ENCODE results near the gene SDK1.

SDK1 gene

DNA sequence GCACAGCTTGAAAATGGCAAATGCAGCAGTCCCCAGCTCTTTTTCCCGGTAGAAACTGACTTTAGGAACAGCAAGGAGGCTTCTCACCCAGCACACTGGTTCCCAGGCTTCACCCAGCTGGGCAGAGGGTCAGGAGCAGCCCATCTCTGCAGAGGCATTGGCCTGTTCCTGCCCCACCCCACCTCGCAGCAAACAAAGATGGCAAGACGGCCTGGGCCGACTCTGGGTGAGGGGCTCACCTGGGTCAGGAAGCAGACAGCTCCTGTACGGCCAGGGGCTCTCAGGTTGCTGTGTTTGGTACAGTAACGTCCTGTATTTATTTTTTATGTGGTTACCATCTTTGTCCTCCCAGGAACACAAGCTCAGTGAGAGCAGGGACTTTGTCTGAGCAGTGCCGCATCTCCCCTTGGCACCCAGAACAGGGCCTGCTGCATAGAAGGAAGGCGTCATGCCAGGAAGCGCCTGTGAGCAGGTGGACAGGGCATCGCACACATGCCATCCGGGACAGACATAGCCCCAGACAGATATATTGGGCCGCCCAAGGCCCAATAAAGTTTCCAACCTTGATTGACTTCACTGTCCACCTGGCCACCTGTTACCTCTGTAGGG is 796.1 kb downstream of the SDK1 start:
- no peak for DNase-seq

DNA sequence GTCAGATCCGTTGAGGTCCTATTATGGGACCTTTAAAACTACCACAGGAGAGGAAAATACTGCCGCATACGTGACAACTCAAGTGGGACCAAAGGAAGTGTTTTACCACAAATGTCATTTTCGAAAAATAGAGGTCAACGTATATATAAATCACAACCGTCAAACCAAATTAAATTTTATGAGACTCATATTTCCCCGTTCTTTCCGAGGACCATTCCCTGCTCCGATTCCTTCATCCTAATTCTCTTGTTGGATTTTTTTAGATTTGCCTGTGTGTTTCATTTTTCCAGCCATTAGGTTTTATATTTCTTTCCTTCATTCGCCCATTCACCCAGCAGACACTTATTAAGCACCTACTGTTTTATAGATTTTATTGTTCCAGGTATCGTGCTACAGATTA is 797.1 kb downstream of the SDK1 start:
- DNase-seq, result no peak

GRCh38 chr7:4099651-4100050 is 798.6 kb downstream of the SDK1 start:
- no peak for DNase-seq

- DNase-seq, result no peak
Measured at GRCh38 chr7:4100148-4100547, 799.1 kb downstream of the SDK1 start.

DNA sequence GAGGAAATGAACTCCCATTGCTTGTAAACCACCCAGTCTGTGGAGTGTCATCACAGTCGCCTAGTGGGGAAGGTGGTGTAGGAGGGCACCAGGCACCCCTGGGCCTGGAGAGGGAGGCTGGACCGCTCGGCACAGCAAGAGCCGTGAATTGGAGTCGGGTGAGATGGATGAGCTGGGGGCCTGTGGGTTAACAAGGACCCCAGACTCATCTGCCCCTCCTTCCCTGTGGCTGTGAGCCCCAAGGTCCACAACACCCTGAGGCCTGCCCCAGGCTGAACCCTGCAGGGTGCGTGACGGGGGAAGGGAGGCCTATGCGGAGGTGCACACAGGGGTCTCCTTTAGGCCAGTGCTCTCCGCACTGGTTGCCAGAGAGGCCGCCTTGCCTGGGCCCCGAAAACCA is 799.6 kb downstream of the SDK1 start:
- no peak for DNase-seq

DNA sequence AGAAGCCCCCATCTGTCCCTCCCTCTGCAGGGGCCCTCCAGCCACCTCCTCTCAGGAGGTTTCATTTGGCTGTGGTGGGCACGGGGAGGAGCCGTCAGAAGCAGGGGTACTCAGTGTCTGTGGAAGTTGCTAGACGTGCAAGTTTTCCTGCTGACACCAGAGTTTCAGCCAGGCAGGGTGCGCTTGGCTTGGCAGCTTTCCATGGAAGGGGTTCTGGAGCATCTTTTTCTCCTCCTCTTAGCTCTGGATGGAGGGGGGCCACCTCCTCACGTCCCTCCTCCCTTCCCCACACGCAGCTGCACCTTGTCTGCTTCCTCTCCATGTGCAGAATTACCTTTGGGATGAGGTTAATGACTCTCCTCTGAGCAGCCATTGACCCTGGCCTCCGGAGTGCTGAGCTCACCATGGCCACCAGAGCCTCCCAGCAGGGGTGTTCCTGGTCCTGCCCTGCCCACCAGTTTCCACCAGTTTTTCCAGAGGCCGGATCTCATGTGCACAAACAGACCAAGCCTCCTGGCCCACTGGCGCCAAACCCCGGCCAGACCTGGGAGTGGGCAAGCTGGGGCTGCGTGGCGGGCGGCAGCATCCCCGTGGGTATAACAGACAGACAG is 801.3 kb downstream of the SDK1 start:
- no peak for DNase-seq

GRCh38 chr7:4103352-4104091 is 802.5 kb downstream of the SDK1 start:
- DNase-seq, result peak; percentile 2 to 13

GRCh38 chr7:4107839-4108238 is 806.8 kb downstream of the SDK1 start:
- DNase-seq, result no peak

GRCh38 chr7:4108951-4109350 is 807.9 kb downstream of the SDK1 start:
- no peak for DNase-seq

- no peak for DNase-seq
Measured at GRCh38 chr7:4109481-4110110, 808.5 kb downstream of the SDK1 start.

DNA sequence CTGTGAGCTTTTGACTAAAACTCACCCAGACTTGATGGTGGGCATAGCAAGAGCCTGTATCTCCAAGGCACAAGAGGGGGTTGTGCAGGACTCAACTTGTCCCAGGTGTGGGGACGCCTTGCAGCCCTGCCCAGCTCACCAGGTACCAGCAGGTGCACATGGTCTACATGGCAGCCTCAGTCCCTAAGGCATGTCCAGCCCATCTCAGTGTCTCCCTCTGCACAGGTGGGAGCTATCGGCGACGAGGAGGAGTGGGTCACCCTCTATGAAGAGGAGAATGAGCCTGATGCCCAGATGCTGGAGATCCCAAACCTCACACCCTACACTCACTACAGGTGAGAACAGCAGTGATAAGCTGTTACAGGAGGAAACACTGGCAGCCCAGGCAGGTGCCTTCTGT is 809.4 kb downstream of the SDK1 start:
- no peak for DNase-seq

GRCh38 chr7:4111166-4111565 is 810.1 kb downstream of the SDK1 start:
- no peak for DNase-seq

GRCh38 chr7:4113271-4113670 is 812.2 kb downstream of the SDK1 start:
- DNase-seq, result no peak

GRCh38 chr7:4113976-4114375 is 812.9 kb downstream of the SDK1 start:
- DNase-seq, result no peak

- no peak for DNase-seq
Measured at GRCh38 chr7:4115442-4115841, 814.4 kb downstream of the SDK1 start.

GRCh38 chr7:4115941-4116610 is 815.0 kb downstream of the SDK1 start:
- DNase-seq, result no peak

GRCh38 chr7:4119848-4120247 is 818.8 kb downstream of the SDK1 start:
- DNase-seq, result no peak

- DNase-seq, result no peak
Measured at GRCh38 chr7:4123346-4123745, 822.3 kb downstream of the SDK1 start.

- DNase-seq, result no peak
Measured at GRCh38 chr7:4123823-4124222, 822.8 kb downstream of the SDK1 start.

DNA sequence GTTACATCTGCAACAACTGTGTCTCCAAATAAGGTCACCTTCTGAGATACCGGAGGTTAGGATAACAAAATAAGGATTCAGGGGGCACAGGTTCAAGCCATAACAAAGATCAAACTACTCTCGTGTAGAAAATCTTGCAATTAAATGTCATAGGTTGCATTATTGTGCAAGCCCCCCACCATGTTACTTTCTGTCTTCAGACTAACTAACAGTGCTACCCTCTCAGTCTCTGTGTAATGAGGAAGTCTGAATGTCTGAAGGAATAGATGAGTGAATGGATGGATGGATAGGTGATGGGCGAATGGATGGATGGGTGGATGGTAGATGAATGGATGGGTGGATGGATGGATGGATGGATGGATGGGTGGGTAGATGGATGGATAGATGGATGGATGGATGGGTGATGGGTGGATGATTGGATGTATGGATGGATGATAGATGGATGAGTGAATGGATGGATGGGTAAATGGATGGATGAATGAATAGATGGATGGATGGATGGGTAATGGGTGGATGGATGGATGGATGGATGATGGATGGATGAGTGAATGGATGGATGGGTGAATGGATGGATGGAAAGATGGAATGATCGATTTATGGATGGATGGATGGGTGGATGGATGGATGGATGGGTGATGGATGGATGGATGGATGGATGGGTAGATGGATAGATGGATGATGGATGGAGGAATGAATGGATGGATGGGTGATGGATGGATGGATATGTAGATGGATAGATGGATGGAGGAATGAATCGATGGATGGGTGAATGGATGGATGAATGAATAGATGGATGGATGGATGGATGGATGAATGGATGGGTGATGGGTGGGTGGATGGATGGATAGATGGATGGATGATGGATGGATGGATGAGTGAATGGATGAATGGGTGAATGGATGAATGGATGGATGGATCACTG is 823.8 kb downstream of the SDK1 start:
- no peak for DNase-seq

GRCh38 chr7:4127909-4128560 is 827.0 kb downstream of the SDK1 start:
- DNase-seq, result no peak

All from AML-193 (cell line).